ENCODE data around the gene RBL1.

Gene RBL1

GRCh38 chr20:37095599-37096414 lies at the start of gene RBL1:
TSS of gene RBL1 (minus strand) at chr20:37095997. CDS start at chr20:37095928, 69 bp downstream.
- peak within 1 kb of the TSS; percentile 76 for H3K4me3 ChIP-seq (ENCODE audit: low read depth, low read length)
- peak; percentile 24 for TF ChIP-seq CTCF (IDR thresholded peaks at IDR 0.05; ENCODE audit: low read depth, low read length, missing control alignments)
- peak; percentile 81 for DNase-seq (ENCODE audit: low read depth)

- DNase-seq (ENCODE audit: low read depth): no peak
- no peak for TF ChIP-seq CTCF (IDR thresholded peaks at IDR 0.05; ENCODE audit: low read depth, low read length, missing control alignments)
- H3K4me3 ChIP-seq (ENCODE audit: low read depth, low read length): no peak overlapping the region
Observed at GRCh38 chr20:37144856-37145404, 49.1 kb upstream of the RBL1 start.

- DNase-seq (ENCODE audit: low read depth): no peak
- H3K4me3 ChIP-seq (ENCODE audit: low read depth, low read length): no peak overlapping the region
- TF ChIP-seq CTCF (IDR thresholded peaks at IDR 0.05; ENCODE audit: low read depth, low read length, missing control alignments): no peak
Observed at GRCh38 chr20:37142708-37143107, 46.9 kb upstream of the RBL1 start.

GRCh38 chr20:37137547-37137946 lies 41.8 kb upstream of the RBL1 start:
- TF ChIP-seq CTCF (IDR thresholded peaks at IDR 0.05; ENCODE audit: low read depth, low read length, missing control alignments): no peak
- H3K4me3 ChIP-seq (ENCODE audit: low read depth, low read length): no peak overlapping the region
- no peak for DNase-seq (ENCODE audit: low read depth)

GRCh38 chr20:37133952-37134351 lies 38.2 kb upstream of the RBL1 start:
- no peak for TF ChIP-seq CTCF (IDR thresholded peaks at IDR 0.05; ENCODE audit: low read depth, low read length, missing control alignments)
- no peak for DNase-seq (ENCODE audit: low read depth)
- H3K4me3 ChIP-seq (ENCODE audit: low read depth, low read length): no peak overlapping the region

GRCh38 chr20:37131486-37131885 lies 35.7 kb upstream of the RBL1 start:
- DNase-seq (ENCODE audit: low read depth): no peak
- H3K4me3 ChIP-seq (ENCODE audit: low read depth, low read length): no peak overlapping the region
- TF ChIP-seq CTCF (IDR thresholded peaks at IDR 0.05; ENCODE audit: low read depth, low read length, missing control alignments): no peak

All from GM12864 (cell line).